ENCODE measurements around the gene DOC2B.

- TF ChIP-seq POLR2A (IDR thresholded peaks at IDR 0.05; ENCODE audit: low read depth, low read length): no peak
- no peak for TF ChIP-seq POLR2AphosphoS5 (IDR thresholded peaks at IDR 0.05; ENCODE audit: low read depth, low read length)
- no peak for TF ChIP-seq TAF1 (IDR thresholded peaks at IDR 0.05; ENCODE audit: borderline replicate concordance, low read depth, low read length)
Observed at GRCh38 chr17:210402-210801, 29.0 kb upstream of the DOC2B start.
